ENCODE measurements around the gene SPATA20.

Gene SPATA20

DNA sequence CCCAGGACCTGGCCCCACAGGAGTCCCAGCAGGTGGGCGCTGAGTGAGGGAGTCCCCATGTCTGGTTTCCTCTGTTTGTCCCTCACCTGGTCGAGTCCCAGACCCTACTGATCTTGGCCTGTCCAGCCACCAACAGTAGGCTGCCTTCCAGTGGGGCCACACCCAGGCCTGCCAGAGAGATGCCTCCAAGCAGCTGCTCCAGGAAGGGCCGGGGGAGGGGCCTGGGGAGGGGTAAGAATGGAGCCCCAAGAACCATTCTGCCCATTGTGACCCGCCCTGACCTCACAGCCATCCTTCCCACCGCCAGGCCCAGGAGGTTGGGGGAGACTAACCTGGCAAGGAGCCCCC is 736 bp downstream of the SPATA20 start:
- TF ChIP-seq ZFX (IDR thresholded peaks at IDR 0.05) = no peak
- TF ChIP-seq, protein P1, sequence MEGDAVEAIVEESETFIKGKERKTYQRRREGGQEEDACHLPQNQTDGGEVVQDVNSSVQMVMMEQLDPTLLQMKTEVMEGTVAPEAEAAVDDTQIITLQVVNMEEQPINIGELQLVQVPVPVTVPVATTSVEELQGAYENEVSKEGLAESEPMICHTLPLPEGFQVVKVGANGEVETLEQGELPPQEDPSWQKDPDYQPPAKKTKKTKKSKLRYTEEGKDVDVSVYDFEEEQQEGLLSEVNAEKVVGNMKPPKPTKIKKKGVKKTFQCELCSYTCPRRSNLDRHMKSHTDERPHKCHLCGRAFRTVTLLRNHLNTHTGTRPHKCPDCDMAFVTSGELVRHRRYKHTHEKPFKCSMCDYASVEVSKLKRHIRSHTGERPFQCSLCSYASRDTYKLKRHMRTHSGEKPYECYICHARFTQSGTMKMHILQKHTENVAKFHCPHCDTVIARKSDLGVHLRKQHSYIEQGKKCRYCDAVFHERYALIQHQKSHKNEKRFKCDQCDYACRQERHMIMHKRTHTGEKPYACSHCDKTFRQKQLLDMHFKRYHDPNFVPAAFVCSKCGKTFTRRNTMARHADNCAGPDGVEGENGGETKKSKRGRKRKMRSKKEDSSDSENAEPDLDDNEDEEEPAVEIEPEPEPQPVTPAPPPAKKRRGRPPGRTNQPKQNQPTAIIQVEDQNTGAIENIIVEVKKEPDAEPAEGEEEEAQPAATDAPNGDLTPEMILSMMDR (conservative IDR thresholded peaks at IDR 0.05) = no peak
- H3K27ac ChIP-seq = peak overlapping the region; percentile 85

- no peak for TF ChIP-seq ZFX (IDR thresholded peaks at IDR 0.05)
- TF ChIP-seq, protein P1 (conservative IDR thresholded peaks at IDR 0.05) = no peak
- no peak overlapping the region for H3K27ac ChIP-seq
These were observed 1.9 kb downstream of the SPATA20 start for GRCh38 chr17:50548831-50549230.

DNA sequence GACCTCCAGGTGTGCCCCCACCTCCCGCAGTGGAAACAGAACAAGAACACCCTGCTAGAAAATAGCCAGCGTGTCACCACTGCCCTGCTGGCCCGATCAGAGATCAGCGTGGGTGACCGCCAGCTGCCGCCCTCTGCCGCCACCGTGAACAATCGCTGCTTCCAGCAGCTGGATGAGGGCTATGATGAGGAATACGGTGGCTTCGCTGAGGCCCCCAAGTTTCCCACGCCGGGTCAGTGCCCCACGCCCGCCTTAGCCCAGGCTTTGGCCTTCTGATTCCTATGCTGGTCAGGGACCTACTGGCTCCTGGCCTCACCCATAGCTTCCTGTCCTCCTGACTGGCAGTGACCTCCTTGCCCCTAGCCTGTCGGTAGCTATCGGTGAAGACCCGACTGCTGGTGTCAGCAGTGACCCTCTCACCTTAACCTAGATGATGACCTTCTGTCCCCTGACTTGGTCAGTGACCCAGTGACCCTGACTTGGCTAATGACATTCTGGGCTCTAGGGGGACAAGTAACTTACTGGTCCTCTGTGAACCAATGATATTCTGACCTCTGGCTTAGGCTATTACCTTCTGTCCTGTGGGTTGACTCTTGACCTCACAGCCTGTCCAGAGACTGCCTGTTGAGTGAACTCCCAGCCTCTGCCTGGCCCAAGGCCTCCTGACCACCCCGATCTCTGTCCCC is 2.4 kb downstream of the SPATA20 start:
- TF ChIP-seq, protein P1 (conservative IDR thresholded peaks at IDR 0.05) = no peak
- no peak for TF ChIP-seq ZFX (IDR thresholded peaks at IDR 0.05)
- no peak overlapping the region for H3K27ac ChIP-seq

GRCh38 chr17:50549969-50550368 is 3.0 kb downstream of the SPATA20 start:
- TF ChIP-seq, protein P1 (conservative IDR thresholded peaks at IDR 0.05) = no peak
- no peak for TF ChIP-seq ZFX (IDR thresholded peaks at IDR 0.05)

DNA sequence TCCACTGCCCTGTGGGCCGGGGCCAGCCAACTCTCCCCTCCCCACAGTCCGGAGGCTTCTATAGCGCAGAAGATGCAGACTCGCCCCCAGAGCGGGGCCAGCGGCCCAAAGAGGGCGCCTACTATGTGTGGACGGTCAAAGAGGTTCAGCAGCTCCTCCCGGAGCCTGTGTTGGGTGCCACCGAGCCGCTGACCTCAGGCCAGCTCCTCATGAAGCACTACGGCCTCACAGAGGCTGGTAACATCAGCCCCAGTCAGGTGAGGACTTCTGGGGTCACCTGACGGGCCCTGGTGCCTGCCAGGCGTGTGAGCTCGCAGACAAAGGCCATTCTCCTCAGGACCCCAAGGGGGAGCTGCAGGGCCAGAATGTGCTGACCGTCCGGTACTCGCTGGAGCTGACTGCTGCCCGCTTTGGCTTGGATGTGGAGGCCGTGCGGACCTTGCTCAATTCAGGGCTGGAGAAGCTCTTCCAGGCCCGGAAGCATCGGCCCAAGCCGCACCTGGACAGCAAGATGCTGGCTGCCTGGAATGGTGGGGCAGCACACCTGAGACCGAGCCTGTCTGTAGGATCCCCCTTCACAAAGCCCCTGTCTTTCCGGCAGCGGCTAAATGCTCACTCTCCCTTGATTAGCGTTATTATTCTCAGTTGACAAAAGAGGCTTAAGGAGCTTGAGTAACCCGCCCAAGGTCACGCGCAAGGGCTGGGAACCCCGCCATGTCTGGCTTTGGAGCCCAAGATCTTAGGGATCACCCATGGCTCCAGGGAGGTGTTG is 3.9 kb downstream of the SPATA20 start:
- no peak for TF ChIP-seq ZFX (IDR thresholded peaks at IDR 0.05)
- TF ChIP-seq, protein P1 (conservative IDR thresholded peaks at IDR 0.05) = peak; percentile 74

More at GRCh38 chr17:50549969-50550368, 3.0 kb downstream of the SPATA20 start:
- H3K27ac ChIP-seq = no peak overlapping the region

DNA sequence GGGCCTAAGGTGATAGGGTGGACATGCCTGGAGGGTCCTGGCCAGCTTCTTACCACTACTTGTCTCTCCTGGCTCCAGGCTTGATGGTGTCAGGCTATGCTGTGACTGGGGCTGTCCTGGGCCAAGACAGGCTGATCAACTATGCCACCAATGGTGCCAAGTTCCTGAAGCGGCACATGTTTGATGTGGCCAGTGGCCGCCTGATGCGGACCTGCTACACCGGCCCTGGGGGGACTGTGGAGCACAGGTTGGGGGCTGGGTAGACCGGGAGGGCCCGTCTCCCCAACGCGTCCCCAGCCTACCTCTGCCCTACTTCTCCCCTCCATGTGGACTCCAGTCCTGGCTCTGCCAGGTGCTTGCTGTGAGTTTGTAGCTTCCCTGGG is 4.5 kb downstream of the SPATA20 start:
- TF ChIP-seq ZFX (IDR thresholded peaks at IDR 0.05) = no peak
- TF ChIP-seq, protein P1 (conservative IDR thresholded peaks at IDR 0.05) = no peak
- H3K27ac ChIP-seq = no peak overlapping the region

More for the DNA sequence above, 3.9 kb downstream of the SPATA20 start:
- no peak overlapping the region for H3K27ac ChIP-seq

GRCh38 chr17:50551884-50552283 is 4.9 kb downstream of the SPATA20 start:
- no peak overlapping the region for H3K27ac ChIP-seq
- no peak for TF ChIP-seq ZFX (IDR thresholded peaks at IDR 0.05)
- TF ChIP-seq, protein P1 (conservative IDR thresholded peaks at IDR 0.05) = no peak
